ENCODE results near the gene COL4A1.
A peak's percentile ranks its signal among the peaks of the same experiment; 100 is the strongest.

COL4A1 gene

DNA sequence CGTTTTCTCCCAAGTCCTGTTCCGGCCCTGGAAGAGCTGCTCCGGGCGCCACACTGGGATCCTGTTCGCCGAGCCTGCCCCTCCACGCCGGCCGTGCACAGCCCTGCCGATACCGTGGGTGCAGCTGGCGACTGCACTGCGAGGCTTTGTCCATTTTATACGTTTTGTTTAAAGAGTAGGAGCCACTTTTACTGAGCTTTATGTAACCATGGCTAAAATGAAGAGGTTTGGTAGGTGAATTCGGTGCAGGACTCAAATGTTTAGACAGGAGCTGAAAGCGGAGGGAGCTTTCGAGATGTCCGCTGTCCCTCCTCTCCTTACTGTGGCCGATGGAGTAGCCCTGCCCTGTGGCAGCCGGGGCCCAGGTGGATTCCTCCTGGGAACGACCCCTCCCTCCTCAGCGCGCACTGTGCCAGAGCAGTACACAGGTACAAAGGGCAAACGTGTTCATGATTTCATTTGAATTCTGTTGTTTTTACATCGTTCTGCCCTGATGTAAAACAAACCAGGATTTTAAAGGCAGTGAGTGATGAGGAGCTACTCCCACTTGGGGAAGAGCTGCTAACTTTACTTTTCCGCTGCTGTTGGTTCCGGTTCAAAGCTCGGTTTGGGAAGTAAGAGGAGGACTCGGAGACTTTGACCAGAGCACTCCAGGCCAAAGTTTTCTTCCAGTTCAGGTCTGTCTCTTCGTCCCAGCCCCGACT lies 1.9 kb upstream of the COL4A1 start:
- peak; percentile 67 for DNase-seq (ENCODE audit: low spot score)

- no peak for DNase-seq (ENCODE audit: low spot score)
Observed at GRCh38 chr13:110307767-110308655, 1.1 kb upstream of the COL4A1 start.

DNA sequence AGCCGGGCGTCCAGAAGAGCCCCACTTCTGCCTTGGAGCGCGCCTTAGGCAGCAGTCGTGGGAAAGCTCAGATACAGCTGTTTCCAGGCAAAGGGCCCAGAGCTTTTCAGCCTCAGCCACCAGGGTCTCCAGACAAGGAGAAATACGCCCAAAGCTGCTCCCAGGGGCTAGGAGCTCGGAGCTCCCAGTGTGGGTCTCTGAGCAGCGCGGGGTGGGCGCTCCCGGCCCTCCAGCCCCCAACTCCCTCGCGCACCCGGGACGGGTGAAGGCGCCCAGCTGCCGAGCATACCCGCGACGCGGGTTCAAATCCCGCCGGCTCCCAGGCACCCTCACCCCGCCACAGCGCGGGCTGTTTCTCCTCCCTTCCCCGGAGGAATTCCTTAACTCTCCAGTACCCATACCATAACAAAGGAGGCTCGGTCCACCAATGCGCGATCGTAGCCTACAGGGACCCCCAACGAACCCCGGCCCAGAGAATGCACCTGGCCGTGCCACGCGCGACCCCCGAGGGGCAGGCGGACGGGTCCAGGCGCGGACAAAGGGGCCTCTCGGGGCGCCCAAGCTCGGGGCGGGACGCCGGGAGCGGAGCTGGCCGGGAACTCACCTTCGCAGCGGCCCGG lies 507 bp downstream of the COL4A1 start:
- DNase-seq (ENCODE audit: low spot score), result peak; percentile 38

DNA sequence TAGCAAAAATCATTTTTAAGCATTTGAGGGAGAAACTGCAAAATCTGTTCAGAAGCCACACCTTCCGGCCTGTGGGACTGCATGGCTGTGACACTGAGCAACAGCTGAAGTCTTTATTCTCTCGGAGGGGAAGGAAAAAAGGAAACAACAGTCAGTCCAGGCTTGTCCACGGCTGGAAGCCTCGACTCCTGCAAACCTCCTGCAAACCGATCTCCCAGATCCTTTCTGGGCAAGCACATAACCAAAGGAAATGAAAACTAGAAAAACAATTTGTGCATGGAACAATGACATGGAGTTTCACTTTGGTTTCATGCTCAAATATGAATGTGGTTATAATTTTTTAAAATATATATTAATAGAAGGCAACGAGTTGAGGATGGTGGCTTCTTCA lies 1.0 kb downstream of the COL4A1 start:
- DNase-seq (ENCODE audit: low spot score), result peak; percentile 29

- DNase-seq (ENCODE audit: low spot score), result no peak
Observed at GRCh38 chr13:110305544-110305943, 1.4 kb downstream of the COL4A1 start.

GRCh38 chr13:110305001-110305400 lies 2.0 kb downstream of the COL4A1 start:
- DNase-seq (ENCODE audit: low spot score), result no peak

DNA sequence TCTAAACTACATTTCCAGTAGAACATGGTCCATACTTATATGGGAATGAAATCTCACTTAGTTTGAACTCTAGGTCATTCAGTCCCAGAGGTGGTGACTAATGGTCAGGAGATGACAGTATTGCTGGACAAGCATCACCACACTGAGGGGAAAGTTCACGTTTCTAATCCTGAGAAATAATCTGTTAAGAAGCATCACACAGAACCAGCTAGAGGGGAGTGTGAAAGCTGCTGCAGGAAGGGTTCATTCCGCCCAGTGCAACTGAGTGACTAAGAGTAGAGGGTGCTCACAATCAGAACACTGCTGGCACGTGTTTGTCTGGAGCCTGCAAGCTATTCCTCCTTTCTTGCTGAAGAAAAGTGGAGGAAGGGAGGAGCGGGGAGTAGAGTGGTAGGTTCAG lies 2.7 kb downstream of the COL4A1 start:
- DNase-seq (ENCODE audit: low spot score), result no peak

GRCh38 chr13:110303644-110304043 lies 3.3 kb downstream of the COL4A1 start:
- DNase-seq (ENCODE audit: low spot score), result no peak

GRCh38 chr13:110302997-110303396 lies 4.0 kb downstream of the COL4A1 start:
- DNase-seq (ENCODE audit: low spot score), result no peak

- DNase-seq (ENCODE audit: low spot score), result no peak
Observed at GRCh38 chr13:110301606-110302553, 5.1 kb downstream of the COL4A1 start.

DNA sequence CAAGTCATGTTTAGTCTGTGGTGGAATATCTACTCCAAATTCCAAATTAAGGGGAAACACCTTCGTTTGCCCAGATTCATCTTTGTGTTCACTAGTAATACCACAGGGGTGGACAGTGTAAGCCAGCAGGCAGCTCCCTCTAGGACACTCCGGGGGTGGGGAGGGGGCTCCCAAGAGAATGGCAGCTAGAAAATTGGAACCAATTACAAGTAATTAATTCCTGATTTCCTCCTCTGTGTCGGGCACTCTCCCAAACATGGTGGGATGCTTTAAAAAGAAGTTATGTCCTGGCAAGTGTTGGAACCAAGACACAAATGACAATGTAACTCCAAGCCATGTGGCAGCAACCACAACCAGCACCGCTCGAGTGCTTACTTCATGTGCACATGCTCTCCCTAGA lies 5.9 kb downstream of the COL4A1 start:
- DNase-seq (ENCODE audit: low spot score), result no peak

- DNase-seq (ENCODE audit: low spot score), result no peak
Observed at GRCh38 chr13:110300090-110300815, 6.7 kb downstream of the COL4A1 start.

GRCh38 chr13:110299283-110299840 lies 7.6 kb downstream of the COL4A1 start:
- no peak for DNase-seq (ENCODE audit: low spot score)

DNA sequence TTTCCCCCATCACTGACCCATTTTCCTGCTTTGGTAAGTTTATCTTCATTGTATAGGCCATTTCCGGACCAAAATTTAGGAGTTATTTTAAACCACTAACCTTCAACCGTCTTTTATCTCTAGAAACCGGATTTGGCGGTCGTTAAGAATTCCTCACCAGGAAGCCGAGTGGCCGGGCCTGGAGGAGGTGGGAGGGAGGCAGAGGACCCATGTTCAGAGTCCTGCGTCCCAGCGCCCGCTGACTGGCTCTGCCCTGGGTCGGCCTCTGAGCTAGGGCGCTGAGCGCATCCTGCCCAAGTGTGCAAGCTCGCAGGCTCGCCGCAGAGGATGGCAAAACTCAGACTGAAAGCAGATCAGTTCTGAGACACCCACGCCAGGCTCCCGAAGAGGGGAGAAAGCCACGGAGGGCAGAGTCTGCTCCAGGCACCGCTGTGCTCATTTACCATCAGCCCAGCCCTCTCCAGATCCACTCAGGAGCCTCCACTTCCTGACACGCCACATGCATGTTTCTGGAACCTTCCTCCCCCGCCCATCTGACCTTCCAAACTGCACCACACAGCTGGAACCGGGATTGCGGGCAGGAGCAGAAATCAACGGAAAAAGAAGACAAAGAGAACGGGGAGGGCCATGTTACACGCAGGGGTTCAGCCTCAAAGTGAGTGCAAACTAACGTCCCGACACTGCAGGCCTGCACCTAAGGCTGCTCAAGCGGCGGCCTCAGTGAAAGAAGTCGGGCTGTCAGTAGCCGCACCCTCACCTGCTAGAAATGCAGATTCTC lies 8.3 kb downstream of the COL4A1 start:
- no peak for DNase-seq (ENCODE audit: low spot score)

DNA sequence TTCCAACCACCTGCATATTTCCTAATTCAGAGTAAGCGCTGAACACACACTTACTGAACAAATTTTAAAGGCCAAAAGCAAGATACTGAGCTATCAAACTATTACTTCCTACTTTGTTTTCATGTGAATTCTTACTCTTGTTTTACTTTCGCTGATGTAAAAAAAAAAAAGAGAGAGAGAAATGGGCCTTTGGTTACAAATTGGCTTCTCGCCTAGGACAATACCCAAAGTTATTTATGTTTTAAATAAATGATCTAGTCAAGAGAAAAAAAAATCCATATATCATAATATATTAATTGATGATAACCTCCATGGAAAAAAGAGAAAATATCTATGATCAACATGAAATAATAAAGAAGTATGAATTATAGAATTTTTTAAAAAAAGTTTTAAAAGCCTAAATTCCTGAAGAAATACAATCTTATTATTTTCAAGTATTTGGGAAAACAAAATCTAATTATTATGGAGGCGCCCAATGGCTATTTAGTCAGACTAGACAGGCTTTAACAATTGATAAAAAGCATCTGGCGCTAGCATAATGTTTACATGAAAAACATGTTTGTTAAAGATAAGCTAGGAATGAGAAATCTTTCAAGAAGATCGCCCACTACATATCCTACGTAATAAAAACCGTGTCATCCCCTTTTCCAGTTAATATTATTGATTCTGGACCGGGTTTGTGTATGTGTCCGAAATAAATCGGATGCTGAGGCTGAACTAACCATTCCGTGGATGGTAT lies 9.0 kb downstream of the COL4A1 start:
- DNase-seq (ENCODE audit: low spot score), result no peak

DNA sequence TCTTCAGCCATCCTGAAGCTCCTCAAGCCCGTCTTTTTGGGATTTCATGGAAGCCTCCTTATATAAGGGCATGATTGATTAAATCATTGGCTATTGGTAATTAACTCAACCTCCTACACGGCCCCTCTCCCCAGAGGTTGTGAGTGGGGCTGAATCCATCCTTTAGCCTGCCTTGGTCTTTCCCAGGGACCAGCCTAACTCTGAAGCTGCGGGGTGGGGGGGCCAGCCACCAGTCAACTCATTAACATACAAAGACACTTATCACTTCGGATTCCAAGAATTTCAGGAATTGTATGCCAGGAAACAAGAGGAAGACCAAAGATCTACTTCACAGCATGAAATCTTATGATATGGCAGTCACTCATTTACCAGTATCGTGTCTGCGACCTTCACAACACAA lies 9.9 kb downstream of the COL4A1 start:
- no peak for DNase-seq (ENCODE audit: low spot score)

DNA sequence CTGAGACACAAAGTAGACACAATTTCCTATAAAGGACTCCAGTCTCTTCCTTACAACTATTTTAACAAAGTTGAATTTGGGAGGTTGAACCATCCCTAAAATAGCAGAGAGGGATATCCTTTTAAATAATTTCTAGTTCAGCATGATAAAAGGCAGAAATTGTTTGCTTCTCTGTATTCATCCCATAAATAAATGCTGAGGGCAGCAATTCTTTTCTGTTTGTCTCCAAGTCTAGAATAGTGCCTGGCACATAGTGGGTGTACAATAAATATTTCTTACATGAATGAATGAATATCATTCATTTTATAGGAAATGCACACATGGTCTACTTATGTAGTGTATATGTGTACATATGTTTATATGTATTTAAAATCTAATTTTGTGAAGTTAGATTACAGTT lies 12.3 kb downstream of the COL4A1 start:
- no peak for DNase-seq (ENCODE audit: low spot score)

DNA sequence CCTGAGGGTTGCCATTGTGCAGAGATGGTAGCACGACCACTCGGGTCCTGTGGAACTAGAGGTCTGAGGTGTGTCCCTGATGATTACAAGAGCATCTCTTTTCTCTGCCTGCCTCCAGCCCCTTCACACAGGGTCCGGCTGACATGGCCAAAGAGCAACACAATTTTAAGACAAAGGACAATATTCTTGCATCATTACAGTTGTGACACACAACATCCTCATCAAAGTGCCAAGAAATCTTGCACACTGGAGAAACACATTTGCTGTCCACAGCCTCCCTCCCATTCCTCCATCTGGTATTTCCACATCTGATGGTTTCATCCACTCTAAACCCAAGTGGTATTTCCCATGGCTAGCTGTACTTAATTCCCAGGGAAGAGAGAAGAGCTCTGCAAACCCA lies 12.8 kb downstream of the COL4A1 start:
- peak; percentile 81 for DNase-seq (ENCODE audit: low spot score)

- DNase-seq (ENCODE audit: low spot score), result no peak
Observed at GRCh38 chr13:110293649-110294048, 13.3 kb downstream of the COL4A1 start.
